AG04450 (cell line): ENCODE results near the gene SLC25A48. TPM values are rescaled to one million over a fixed set of nuclear protein-coding genes. Genes with fewer than 3 reads are reported as not detected.
A peak's percentile ranks its signal among the peaks of the same experiment; 100 is the strongest.

Experiments used
- CTCF ChIA-PET: fragments of 300-600, 350-600 bp; formaldehyde crosslinking; extraction: SDS; loops from one replicate; lab custom pipeline; 2022; ENCODE audit warnings: antibody characterized with exemption, inconsistent platforms; lab: Charles Lee
- POLR2A ChIA-PET: fragments of 350-600 bp; formaldehyde crosslinking; extraction: SDS; loops from one replicate; lab custom pipeline; 2021; ENCODE audit warnings: antibody characterized with exemption, inconsistent platforms; lab: Yijun Ruan, JAX
- DNase-seq: peaks from one replicate; pipeline ENCODE4 v3.0.0-alpha.2; 2011; ENCODE audit warnings: low read depth, low spot score
- H3K27ac ChIP-seq: one replicate; pipeline ENCODE4 v1.5.1; 2012; ENCODE audit warnings: low read depth, low read length, control low read depth
- H3K27me3 ChIP-seq: one replicate; pipeline ENCODE4 v1.6.0; 2012; ENCODE audit warnings: low read length; ENCODE audit not compliant: control insufficient read depth, insufficient read depth
- H3K4me3 ChIP-seq: 2 replicates; pipeline ENCODE4 v1.5.1; 2011; ENCODE audit warnings: mild to moderate bottlenecking, low read depth, low read length, control low read depth
- H3K9me3 ChIP-seq: 2 replicates; pipeline ENCODE4 v1.5.1; 2012; ENCODE audit warnings: low read length; ENCODE audit not compliant: control insufficient read depth, insufficient read depth
- CTCF ChIP-seq: IDR thresholded peaks from 2 replicates; pipeline ENCODE4 v1.5.1; 2011; ENCODE audit warnings: low read depth, low read length, control low read depth, inconsistent platforms
- polyA plus RNA-seq: library from polyadenylated mRNA; depleted of rRNA; stranded (reverse); fragments of >200 nt; gene quantifications from 2 replicates; pipeline ENCODE4 v1.2.3, GENCODE V29; 2011

SLC25A48 gene
- polyA plus RNA-seq, 1 experiment = not detected

GRCh38 chr5:135880278-135880677 is 45.8 kb downstream of the SLC25A48 start:
- POLR2A ChIA-PET = no interaction called here
- peak; percentile 28 for TF ChIP-seq CTCF
- no peak for DNase-seq
- Histone ChIP-seq H3K9me3 (no peaks in the 10 kb centered on the region), H3K4me3 (no peak overlapping the region), H3K27ac (no peak overlapping the region), H3K27me3 (peaks cover 23% of the 10 kb centered on the region)
- CTCF ChIA-PET = no interaction called here

- CTCF ChIA-PET = interaction anchor here (2.7 kb wide), 1 partner anchor 331 kb away, joined by 11 read pairs; no protein-coding TSS in a partner anchor
- no peak for DNase-seq
- no peak for TF ChIP-seq CTCF
- Histone ChIP-seq H3K27ac (no peak overlapping the region), H3K4me3 (no peak overlapping the region), H3K27me3 (peaks cover 22% of the 10 kb centered on the region), H3K9me3 (no peaks in the 10 kb centered on the region)
- POLR2A ChIA-PET = no interaction called here
Observed at GRCh38 chr5:135880801-135881200, 46.3 kb downstream of the SLC25A48 start.

GRCh38 chr5:135881244-135881643 is 46.8 kb downstream of the SLC25A48 start:
- CTCF ChIA-PET = interaction anchor here (0.5 to 2.7 kb wide), 6 partner anchors 64 to 331 kb away, joined by 3 to 11 read pairs (median 4); no protein-coding TSS in a partner anchor
- no peaks in the 10 kb centered on the region for H3K9me3 ChIP-seq
- no peak overlapping the region for H3K27ac ChIP-seq
- H3K4me3 ChIP-seq = no peak overlapping the region
- DNase-seq = no peak
- H3K27me3 ChIP-seq = peaks cover 22% of the 10 kb centered on the region
- no peak for TF ChIP-seq CTCF
- POLR2A ChIA-PET = no interaction called here

GRCh38 chr5:135881819-135882218 is 47.4 kb downstream of the SLC25A48 start:
- H3K27ac ChIP-seq = no peak overlapping the region
- ChIA-PET CTCF (interaction anchor here (0.5 to 2.7 kb wide), 7 partner anchors 63 to 330 kb away, joined by 3 to 11 read pairs (median 3); no protein-coding TSS in a partner anchor), POLR2A (no interaction called here)
- H3K9me3 ChIP-seq = no peaks in the 10 kb centered on the region
- peaks cover 22% of the 10 kb centered on the region for H3K27me3 ChIP-seq
- no peak for TF ChIP-seq CTCF
- no peak overlapping the region for H3K4me3 ChIP-seq
- DNase-seq = no peak

- POLR2A ChIA-PET = no interaction called here
- CTCF ChIA-PET = interaction anchor here (0.7 to 2.7 kb wide), 4 partner anchors 62 to 329 kb away, joined by 3 to 11 read pairs (median 3); no protein-coding TSS in a partner anchor
- no peak for TF ChIP-seq CTCF
Observed at GRCh38 chr5:135883026-135883425, 48.6 kb downstream of the SLC25A48 start.

More at GRCh38 chr5:135883026-135883425, 48.6 kb downstream of the SLC25A48 start:
- Histone ChIP-seq H3K27me3 (peaks cover 19% of the 10 kb centered on the region), H3K9me3 (no peaks in the 10 kb centered on the region), H3K27ac (no peak overlapping the region), H3K4me3 (no peak overlapping the region)
- DNase-seq = no peak
